ENCODE results near the gene TLE3.
A peak's percentile ranks its signal among the peaks of the same experiment; 100 is the strongest.

DNA sequence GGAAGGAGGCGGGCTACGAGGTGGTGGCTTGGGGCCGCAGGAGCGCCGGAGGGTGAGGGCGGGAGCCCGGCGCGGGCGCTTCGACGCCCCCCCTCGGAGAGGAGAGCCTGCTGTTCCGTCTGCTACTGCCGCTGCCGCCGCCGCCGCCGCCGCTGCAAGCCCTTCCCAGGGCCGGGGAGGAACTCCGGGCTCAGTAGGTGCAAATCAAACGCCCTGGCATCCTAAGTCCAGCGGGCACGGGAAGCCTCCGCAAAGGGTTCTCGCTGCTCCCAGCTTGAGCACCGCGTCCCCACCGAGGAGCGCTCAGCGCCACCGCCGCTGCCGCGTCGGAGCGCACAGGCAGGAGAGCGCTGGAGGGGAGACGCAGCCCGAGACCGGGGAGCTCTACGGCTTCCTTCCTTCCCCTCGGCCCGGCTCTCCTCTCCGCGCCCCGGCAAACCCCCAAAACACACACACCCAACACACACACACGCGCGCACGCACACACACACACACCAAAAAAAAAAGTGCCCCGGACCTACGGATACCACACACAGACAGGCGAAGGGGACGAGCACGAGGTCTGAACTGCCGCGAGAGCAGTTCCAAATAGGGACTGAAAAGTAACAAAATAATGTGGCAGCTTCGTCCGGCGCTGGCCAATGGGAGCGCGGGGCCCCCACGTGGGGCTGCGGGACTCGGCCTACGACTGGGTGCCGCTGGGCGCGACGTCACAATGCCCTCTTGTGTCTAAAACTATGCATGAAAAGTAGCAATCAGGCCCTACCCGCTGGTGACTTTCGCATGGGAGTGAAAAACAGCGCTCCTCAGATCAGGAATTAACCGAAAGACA is at the start of gene TLE3:
- TF ChIP-seq, protein P1, sequence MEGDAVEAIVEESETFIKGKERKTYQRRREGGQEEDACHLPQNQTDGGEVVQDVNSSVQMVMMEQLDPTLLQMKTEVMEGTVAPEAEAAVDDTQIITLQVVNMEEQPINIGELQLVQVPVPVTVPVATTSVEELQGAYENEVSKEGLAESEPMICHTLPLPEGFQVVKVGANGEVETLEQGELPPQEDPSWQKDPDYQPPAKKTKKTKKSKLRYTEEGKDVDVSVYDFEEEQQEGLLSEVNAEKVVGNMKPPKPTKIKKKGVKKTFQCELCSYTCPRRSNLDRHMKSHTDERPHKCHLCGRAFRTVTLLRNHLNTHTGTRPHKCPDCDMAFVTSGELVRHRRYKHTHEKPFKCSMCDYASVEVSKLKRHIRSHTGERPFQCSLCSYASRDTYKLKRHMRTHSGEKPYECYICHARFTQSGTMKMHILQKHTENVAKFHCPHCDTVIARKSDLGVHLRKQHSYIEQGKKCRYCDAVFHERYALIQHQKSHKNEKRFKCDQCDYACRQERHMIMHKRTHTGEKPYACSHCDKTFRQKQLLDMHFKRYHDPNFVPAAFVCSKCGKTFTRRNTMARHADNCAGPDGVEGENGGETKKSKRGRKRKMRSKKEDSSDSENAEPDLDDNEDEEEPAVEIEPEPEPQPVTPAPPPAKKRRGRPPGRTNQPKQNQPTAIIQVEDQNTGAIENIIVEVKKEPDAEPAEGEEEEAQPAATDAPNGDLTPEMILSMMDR (IDR thresholded peaks at IDR 0.05), result peak; percentile 37 to 58 (median 56)
- TF ChIP-seq POLR2A (IDR thresholded peaks at IDR 0.05) (peak; percentile 92), EP300 (IDR thresholded peaks at IDR 0.05) (peak; percentile 59)
